ENCODE measurements around the gene SIM2.

SIM2 gene

GRCh38 chr21:36689324-36689723, 9.6 kb upstream of the SIM2 start:
- no peak for DNase-seq

- no peak for DNase-seq
These were observed 8.0 kb upstream of the SIM2 start for GRCh38 chr21:36690628-36691554.

DNA sequence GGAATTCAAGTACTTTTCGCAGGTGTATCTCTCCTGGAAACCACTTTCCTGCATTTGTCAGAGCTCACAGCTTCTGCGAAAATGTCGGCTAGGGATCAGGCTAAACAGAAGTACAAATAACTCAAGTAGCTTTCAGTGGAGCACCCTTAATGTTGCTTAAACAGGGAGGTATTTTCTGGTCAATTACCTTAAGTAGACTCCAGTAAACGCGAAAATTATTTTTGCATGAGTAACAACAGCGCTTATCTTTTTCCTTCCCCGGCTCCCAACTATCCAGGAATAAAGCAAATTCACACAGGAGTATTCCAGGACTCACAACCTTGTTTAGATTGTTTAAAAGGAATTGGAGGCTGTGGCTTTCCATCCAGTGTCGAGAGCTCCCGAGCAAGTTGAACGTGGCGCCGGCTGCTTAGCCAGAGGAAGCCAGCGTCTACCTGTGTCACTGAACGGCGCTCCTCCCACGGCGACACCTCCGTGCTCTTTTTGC, 7.3 kb upstream of the SIM2 start:
- no peak for DNase-seq

DNA sequence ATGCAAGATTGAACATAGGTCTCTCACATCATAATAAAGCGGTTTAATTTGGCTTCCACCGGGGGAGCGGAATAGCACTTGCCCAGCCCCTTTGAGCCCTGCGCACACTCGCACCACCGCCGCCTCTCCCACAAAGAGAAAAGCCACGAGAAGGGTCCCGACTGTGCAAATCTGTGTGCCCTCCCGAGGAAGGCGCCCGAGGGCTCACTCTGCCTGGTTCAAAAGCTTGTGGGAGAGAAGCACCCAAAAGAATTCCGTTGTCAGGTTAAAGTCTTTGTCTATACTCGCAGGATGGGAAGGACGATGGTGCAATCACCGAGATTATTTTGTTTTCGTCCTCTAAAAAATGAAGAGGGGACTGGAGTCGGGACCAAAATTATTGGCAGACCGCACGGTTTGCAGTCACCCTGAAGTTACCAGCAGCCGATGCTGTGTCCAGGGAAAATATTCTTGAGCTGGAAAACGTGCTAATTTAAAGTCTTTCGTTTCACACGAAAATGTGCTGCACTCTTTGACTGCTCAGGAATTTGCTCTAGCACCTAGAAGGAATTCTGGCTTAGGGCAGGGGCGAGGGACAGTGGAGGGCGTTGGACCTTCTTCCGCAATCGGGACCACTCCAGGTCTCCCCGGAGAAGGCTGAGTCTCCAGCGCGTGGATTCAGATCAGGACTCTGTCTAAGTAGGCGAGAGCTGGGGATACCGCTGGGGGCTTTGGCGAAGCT, 6.6 kb upstream of the SIM2 start:
- DNase-seq = no peak

DNA sequence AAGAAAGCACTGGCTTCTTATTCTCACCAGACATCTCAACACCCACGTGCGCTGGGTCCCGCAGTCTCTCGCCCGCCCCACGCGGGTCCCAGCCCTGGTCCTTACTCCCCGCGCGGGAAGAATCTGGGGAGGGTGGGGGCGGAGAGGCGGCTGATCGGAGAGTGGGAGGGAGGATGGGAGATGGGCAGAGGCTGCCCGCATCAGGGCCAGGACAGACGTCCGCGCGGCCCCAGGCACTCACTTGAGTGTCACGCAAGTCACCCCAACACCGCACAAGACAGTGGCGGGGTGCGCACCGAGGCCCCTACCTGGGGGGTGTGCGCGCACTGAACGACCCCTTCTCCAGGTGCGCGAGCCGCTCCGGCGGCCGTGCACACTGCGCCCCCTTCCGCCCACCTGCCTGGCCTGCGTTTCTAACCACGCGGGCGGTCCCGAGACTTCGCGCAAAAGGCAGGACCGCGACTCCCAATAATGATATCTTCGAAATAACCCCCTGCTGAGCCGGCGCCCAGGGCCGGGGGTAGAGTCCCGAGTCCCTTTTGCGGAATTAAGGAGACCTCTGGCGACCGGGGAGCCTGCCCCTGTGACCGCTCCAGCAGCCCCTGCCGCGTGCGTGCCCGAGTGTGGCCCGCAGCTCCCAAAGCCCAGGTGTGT, 6.0 kb upstream of the SIM2 start:
- DNase-seq = no peak

DNA sequence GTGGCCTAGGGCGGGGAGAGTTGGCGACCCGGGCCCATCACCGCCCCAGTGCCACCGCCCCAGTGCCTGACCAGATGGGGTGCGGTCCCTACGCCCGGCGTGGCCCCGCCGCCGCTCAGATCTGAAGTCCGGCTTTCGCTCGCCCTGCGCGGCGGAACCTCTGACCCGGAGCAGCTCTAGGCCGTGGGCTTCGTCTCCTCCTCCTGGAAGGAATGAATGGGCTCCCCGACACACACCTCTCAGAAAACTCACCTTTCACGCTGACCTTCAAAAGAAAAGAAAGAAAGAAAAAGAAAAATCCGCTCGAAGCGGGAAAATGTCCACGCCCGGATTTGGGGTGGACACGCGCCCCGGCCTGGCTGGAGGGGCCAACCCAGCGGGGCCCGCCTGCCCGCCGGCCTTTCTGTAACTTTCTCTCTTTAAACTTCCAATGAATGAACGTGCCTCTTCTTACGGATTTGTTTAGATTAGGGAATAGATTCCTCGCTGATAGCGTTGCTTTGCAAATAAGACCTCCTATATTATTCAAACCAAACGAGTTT, 5.4 kb upstream of the SIM2 start:
- DNase-seq = no peak

GRCh38 chr21:36694031-36694515, 4.8 kb upstream of the SIM2 start:
- DNase-seq = no peak

DNA sequence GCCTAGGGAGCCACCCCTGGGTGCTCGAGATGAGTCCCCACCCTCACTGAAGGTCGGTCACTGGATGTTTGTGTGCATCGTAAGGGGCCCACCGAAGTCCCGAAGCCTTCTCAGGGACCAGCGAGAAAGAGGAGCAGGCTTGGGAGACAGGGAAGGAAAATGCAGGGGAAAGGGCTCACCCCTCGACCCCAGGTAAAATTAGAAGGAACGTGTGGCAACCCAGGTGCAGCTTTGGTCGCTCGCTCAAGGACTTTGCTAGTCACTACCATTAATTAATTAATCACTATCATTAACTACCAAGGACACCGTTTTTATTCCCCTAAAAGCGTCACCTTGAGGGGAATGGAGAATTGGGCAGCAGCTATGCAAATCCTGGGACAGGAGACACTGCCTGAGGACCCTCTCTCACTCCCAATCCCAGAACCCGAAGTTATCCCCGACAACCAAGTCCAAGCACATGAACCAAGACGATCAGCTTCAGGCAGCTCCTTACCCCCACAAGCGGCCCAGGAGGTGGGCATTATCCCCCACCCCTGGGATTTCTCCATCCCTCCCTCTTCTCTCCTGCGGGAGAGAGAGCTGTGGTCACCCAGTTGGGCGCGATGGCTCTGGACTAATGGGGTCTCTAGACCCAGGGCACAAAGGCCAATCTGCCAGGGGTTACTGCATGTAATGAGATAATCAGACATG, 4.2 kb upstream of the SIM2 start:
- no peak for DNase-seq

DNA sequence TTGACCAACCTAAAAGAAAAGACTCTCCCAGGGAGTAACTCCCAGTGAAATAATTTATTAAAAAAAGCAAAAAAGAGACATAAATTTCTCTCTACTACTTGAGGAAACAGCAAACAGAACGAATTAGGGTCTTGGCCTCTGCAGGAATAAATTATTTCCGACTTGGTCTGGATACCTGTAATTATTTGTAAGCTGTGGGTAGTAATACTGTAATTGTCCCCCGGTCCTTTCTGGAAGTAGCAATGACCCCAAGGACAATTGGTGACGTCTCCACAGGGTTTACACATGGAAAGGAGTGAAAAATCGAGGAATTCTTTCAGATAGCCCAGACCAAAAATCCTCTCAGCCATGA, 3.7 kb upstream of the SIM2 start:
- DNase-seq = no peak

- no peak for DNase-seq
These were observed 3.1 kb upstream of the SIM2 start for GRCh38 chr21:36695671-36696389.

DNA sequence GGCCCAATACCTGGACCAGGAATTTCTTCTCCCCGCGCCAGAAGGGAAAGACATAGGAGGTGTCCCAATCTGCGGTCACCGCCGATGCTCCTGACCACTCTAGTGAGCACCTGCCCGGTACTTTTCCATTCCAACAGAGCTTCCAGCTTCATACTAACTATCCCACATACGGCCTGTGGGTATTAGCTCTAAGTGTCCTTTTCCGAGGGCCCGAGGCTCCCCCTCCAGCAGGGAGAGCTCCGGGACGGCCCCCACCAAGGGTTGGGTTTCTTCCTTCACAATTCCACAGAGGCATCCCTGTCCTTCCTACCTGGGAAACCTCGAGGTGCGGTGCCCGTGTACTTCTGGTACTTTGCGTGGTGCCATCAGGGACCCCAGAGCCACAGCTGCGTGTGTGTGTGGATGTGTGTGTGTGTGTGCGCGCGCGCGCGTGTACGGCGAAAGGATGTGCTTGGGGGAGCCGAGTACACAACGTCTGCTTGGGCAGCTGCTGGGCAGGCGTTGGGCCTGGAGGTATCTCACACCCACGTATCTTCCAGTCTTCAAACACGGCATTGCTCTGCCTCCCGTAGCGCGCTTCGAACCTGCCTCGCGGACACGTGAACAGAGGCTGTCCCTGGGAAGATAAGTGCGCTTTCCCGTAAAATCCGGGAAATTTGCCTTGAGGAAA, 2.4 kb upstream of the SIM2 start:
- DNase-seq = no peak

DNA sequence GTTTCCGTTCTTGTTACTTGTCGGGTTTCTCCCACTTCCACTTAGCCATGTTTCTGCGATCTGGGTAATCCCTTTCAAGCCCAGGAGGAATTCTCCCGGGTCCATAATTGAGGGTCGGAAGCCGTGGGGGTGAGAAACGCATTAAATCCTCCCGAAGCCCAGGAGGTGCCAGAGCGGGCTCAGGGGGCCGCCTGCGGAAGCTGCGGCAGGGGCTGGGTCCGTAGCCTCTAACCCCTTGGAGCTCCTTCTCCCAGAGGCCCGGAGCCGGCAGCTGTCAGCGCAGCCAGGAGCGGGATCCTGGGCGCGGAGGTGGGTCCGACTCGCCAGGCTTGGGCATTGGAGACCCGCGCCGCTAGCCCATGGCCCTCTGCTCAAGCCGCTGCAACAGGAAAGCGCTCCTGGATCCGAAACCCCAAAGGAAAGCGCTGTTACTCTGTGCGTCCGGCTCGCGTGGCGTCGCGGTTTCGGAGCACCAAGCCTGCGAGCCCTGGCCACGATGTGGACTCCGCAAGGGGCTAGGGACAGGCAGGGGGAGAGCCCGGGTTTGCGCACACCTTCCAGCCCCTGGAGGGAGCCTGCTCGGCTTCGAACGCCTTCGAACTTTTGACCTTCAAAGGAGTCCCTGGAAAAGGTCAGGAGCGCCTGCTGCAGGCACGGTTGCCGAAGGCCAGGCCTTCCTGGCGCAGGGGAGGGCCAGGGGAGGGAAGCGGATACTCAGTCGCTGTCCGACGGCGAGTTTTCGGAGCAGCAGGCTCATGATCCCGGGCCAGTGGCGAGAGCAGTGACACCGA, 1.7 kb upstream of the SIM2 start:
- no peak for DNase-seq

DNA sequence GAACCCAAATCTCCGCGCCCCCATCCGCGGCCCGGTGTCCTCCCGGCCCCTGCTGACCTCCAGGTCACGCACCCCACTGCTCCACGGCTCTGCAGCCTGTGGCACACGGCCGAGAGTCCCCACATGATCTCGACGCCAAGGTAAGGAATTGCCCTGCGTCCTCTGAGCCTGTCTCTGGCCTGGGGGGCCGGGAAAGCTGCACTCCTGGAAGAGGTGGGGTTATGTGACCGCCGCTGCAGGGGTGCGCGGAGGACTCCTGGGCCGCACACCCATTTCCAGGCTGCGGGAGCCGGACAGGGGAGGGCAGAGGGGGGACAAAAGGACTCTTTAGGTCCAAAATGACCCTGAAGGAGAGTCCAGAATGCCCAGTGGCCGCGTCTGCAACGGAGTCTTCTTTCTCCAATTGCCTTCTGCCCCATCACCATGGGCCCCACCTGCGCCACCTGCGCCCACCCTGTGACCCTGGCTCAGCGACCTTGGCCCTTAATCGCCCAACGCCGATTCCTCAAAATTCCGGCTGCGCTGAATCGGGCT, 997 bp upstream of the SIM2 start:
- DNase-seq = no peak

- DNase-seq = no peak
These were observed 432 bp upstream of the SIM2 start for GRCh38 chr21:36698385-36698980.

DNA sequence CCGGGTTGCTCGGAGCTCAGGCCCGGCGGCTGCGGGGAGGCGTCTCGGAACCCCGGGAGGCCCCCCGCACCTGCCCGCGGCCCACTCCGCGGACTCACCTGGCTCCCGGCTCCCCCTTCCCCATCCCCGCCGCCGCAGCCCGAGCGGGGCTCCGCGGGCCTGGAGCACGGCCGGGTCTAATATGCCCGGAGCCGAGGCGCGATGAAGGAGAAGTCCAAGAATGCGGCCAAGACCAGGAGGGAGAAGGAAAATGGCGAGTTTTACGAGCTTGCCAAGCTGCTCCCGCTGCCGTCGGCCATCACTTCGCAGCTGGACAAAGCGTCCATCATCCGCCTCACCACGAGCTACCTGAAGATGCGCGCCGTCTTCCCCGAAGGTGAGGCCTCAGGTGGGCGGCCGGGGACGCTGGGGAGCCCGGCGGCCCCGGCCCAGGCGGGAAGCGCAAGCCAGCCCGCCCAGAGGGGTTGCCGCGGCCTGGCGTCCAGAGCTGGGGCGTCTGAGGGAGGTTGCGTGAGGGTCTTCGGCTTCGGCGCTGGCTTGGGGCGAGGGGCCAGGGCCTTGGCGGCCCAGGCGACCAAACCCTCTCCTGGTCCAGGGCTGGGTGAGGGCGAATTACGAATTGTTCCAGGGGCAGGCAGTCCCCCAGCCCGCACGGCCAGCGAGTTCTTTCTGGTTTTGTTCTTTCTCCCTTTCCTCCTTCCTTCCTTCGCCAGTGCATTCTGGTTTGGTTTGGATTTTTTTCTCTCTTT, 805 bp downstream of the SIM2 start:
- DNase-seq = no peak

- no peak for DNase-seq
These were observed 1.5 kb downstream of the SIM2 start for GRCh38 chr21:36700295-36700970.

DNA sequence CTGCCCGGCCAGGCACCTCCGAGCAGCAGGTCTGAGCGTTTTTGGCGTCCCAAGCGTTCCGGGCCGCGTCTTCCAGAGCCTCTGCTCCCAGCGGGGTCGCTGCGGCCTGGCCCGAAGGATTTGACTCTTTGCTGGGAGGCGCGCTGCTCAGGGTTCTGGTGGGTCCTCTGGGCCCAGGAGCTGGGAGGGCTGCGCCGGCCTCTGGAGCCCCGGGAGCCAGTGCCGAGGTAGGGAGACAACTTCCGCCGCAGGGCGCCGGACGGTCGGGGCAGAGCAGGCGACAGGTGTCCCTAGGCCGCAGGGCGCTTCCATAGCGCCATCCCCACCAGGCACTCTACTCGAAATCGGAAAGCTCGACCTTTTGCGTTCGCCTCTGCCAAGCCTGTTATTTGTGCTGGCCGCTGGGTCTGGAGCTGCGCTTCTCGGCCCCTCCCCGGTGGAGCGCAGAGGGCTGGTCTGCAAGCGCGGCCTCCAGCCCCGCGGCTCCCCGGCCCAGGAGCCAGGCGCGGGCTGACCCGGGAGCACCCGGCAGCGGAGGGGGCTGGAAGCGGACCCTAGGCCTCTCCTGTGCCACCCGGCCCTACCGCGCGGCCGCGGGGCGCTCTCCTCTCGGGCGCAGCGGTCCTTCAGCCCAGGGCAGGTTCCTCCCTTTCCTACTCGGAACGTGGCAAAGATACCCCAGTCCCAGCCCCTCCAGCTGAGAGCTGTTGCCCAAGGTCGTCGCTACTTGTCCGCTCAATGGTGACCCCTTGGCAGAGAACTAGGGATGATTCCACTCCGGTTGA, 2.2 kb downstream of the SIM2 start:
- no peak for DNase-seq

All from stimulated activated CD4-positive, alpha-beta T cell treated with anti-CD3 and anti-CD28 coated beads, Interleukin-4, amount 100 ng/mL, for 24 hours (primary cell).